ENCODE data around the gene DFFA.

GRCh38 chr1:10473145-10473765 lies 926 bp upstream of the DFFA start:
- TF ChIP-seq CTCF (IDR thresholded peaks at IDR 0.05; ENCODE audit: borderline replicate concordance, extremely low read depth, low read length, poor library complexity, severe bottlenecking) (no peak), EZH2 (IDR thresholded peaks at IDR 0.05; ENCODE audit: borderline replicate concordance, low read depth, low read length, severe bottlenecking) (no peak)

Measured in DND-41 (cell line).